SU-DHL-6 (cell line): ENCODE results near the gene AVPR1B.

Experiments
- EZH2phosphoT487 ChIP-seq: fragments of 200-600 bp; sonication (generic), shearing (Covaris generic); conservative IDR thresholded peaks from 2 replicates; pipeline ENCODE4 v1.6.1; 2018; ENCODE audit warnings: mild to moderate bottlenecking, antibody characterized with exemption, low read length, moderate library complexity, mixed read lengths
- TF ChIP-seq, protein P1 (sequence below): fragments of 200-600 bp; sonication (generic); IDR thresholded peaks from one replicate; pipeline ENCODE4 v1.5.1; 2017; ENCODE audit warnings: antibody characterized with exemption, mild to moderate bottlenecking, low read length, moderate library complexity; ENCODE audit not compliant: insufficient read depth, poor library complexity, severe bottlenecking

GRCh38 chr1:206101351-206102045 lies 15.7 kb downstream of the AVPR1B start:
- TF ChIP-seq, protein P1, sequence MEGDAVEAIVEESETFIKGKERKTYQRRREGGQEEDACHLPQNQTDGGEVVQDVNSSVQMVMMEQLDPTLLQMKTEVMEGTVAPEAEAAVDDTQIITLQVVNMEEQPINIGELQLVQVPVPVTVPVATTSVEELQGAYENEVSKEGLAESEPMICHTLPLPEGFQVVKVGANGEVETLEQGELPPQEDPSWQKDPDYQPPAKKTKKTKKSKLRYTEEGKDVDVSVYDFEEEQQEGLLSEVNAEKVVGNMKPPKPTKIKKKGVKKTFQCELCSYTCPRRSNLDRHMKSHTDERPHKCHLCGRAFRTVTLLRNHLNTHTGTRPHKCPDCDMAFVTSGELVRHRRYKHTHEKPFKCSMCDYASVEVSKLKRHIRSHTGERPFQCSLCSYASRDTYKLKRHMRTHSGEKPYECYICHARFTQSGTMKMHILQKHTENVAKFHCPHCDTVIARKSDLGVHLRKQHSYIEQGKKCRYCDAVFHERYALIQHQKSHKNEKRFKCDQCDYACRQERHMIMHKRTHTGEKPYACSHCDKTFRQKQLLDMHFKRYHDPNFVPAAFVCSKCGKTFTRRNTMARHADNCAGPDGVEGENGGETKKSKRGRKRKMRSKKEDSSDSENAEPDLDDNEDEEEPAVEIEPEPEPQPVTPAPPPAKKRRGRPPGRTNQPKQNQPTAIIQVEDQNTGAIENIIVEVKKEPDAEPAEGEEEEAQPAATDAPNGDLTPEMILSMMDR: no peak
- TF ChIP-seq EZH2phosphoT487: no peak
